DOHH2 (cell line): Measurements from ENCODE around the gene PRCD.

ENCODE experiments used
- EZH2phosphoT487 ChIP-seq: fragments of 200-600 bp; sonication (generic); IDR thresholded peaks from 2 replicates; pipeline ENCODE4 v1.6.1; 2017; ENCODE audit warnings: borderline replicate concordance, mild to moderate bottlenecking, antibody characterized with exemption, low read length, moderate library complexity, mixed read lengths
- TF ChIP-seq, protein P1 (sequence below): fragments of 200-600 bp; sonication (generic); IDR thresholded peaks from one replicate; pipeline ENCODE4 v1.5.1; 2014; ENCODE audit warnings: antibody characterized with exemption, mild to moderate bottlenecking, low read depth, low read length; ENCODE audit not compliant: poor library complexity, severe bottlenecking

DNA sequence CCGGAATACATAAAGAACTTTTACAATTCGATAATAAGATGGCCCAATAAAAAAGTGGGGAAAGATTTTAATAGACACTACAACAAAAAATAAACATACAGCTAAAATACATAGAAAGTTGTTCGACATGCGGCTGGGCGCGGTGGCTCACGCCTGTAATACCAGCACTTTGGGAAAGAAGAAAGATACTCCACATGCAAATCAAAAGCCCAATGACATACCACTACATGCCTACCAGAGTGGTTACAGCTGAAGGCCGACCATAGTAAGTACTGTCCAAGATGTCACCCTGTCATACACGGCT is 9.3 kb downstream of the PRCD start:
- TF ChIP-seq, protein P1, sequence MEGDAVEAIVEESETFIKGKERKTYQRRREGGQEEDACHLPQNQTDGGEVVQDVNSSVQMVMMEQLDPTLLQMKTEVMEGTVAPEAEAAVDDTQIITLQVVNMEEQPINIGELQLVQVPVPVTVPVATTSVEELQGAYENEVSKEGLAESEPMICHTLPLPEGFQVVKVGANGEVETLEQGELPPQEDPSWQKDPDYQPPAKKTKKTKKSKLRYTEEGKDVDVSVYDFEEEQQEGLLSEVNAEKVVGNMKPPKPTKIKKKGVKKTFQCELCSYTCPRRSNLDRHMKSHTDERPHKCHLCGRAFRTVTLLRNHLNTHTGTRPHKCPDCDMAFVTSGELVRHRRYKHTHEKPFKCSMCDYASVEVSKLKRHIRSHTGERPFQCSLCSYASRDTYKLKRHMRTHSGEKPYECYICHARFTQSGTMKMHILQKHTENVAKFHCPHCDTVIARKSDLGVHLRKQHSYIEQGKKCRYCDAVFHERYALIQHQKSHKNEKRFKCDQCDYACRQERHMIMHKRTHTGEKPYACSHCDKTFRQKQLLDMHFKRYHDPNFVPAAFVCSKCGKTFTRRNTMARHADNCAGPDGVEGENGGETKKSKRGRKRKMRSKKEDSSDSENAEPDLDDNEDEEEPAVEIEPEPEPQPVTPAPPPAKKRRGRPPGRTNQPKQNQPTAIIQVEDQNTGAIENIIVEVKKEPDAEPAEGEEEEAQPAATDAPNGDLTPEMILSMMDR, result no peak
- no peak for TF ChIP-seq EZH2phosphoT487
